Adrenal gland (tissue), 12 donors: ENCODE results near the gene KCNJ6. TPM values are rescaled to one million over a fixed set of nuclear protein-coding genes. Genes with fewer than 3 reads are reported as not detected.

Source experiments
- DNase-seq, 7 donors: peaks; one replicate each; pipeline ENCODE4 v3.0.0-alpha.2; 2019 to 2020
- H3K27ac ChIP-seq, 5 donors: fragments of 200-600 bp; sonication (generic) in 4 of 5; 1 replicate in 3 of 5; 2 replicates in 2 of 5; pipeline versions ENCODE4 v1.5.1 to v1.8.0; 2016 to 2020; ENCODE audit warnings: mild to moderate bottlenecking in 1 of 5
- H3K27me3 ChIP-seq: fragments of 200-600 bp; 2 replicates; pipeline ENCODE4 v1.8.0; 2021
- H3K36me3 ChIP-seq, 2 donors: fragments of 200-600 bp; replicated peaks in 1 of 2; 1 replicate in 1 of 2; 2 replicates in 1 of 2; pipeline versions ENCODE4 v1.5.1 to v1.8.0; 2018 to 2022
- H3K4me1 ChIP-seq, 2 donors: fragments of 200-600 bp; replicated peaks in 1 of 2; 1 replicate in 1 of 2; 2 replicates in 1 of 2; pipeline versions ENCODE4 v1.5.1 to v1.8.0; 2018 to 2021
- H3K4me3 ChIP-seq, 4 donors: fragments of 200-600 bp; sonication (generic) in 3 of 4; one replicate each; pipeline ENCODE4 v1.5.1; 2016 to 2018
- H3K9me3 ChIP-seq, 3 donors: fragments of 200-600 bp; sonication (generic) in 1 of 3; replicated peaks in 1 of 3; 1 replicate in 2 of 3; 2 replicates in 1 of 3; pipeline versions ENCODE4 v1.5.1 to v1.8.0; 2016 to 2021
- POLR2A ChIP-seq, 2 donors: fragments of 450-650 bp; IDR thresholded peaks; one replicate each; pipeline ENCODE4 v1.6.1; 2017; ENCODE audit warnings: antibody characterized with exemption in 2 of 2, mild to moderate bottlenecking in 2 of 2, moderate library complexity in 1 of 2
- WGBS, 4 donors: extraction: QIAGEN DNeasy Blood & Tissue Kit in 2 of 4; methylation state at CpG; one replicate each; pipeline versions ENCODE4 v1.1.5 to v1.1.7; 2013 to 2017; 5-methylcytosine and 5-hydroxymethylcytosine counted together
- intact Hi-C, 2 donors: fragments of 100-400 bp; cut with DNase I; formaldehyde crosslinking; loops; one replicate each; pipeline versions ENCODE4 v1.14.1 to v1.15.0; 2022 to 2023
- polyA plus RNA-seq, 3 donors: library from polyadenylated mRNA; stranded (reverse); fragments of 200-250 nt in 2 of 3; fragments of 350-450 nt in 1 of 3; fragmentation: Illumina TruSeq in 1 of 3; extraction: RNeasy Lipid Tissue Mini Kit (QIAGEN cat#74804) in 1 of 3; gene quantifications; one replicate each; pipeline ENCODE4 v1.2.3, GENCODE V29; 2013 to 2014
- total RNA-seq, 9 donors: library from RNA; depleted of rRNA in 4 of 9; stranded (reverse); fragments of >200 nt in 4 of 9; fragments of 120-200 nt in 1 of 9; fragmentation: NEBNext Ultra II Directional in 1 of 9; extraction: Animal tissue kit (Norgen Biotek cat#: 25700) in 1 of 9; gene quantifications; one replicate each; pipeline versions ENCODE4 v1.1.0 to v1.2.4, GENCODE V29; 2013 to 2023
- TF ChIP-seq, protein P1 (sequence below), 6 experiments: fragments of 450-650 bp in 4 of 6; fragments of 200-600 bp in 2 of 6; sonication (generic) in 1 of 6; IDR thresholded peaks; 1 replicate in 5 of 6; 2 replicates in 1 of 6; pipeline versions ENCODE4 v1.5.1 to v1.8.0; 2016 to 2021; ENCODE audit warnings: antibody characterized with exemption in 6 of 6, mild to moderate bottlenecking in 2 of 6, moderate library complexity in 1 of 6
- donor health status: healthy with polysubstance abuse.
- donor health status: Bipolar disorder and iron deficiency.
- donor health status: DM: yes; HTN: yes; CAD: no.
- donor health status: DM: no; HTN: no; CAD: no.
- donor health status: DM: no; HTN: no; CAD: no.
- donor health status: DM: yes; HTN: yes; CAD: no.

KCNJ6 gene
- total and polyA plus RNA-seq, 12 donors: 0.03 to 0.60 (median 0.07) TPM; not detected in 4

DNA sequence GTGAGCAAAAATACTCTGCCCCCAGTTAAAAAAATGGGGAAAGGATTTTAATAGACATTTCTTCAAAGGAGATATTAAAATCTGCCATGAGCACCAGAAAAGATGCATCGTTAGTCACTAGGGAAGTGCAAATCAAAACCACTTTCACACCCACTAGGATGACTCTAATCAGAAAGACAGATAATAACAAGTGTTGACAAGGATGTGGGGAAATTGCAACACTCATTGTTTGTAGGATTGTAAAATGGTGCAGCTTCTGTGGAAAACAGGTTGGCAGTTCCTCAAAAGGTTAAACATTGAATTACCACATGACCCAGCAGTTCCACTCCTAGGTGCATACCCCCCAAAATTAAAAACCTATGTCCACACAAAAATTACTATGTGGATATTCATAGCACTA is 112.3 kb downstream of the KCNJ6 start:
- Histone ChIP-seq H3K27ac (no peak overlapping the region), H3K4me1 (no peaks in the 10 kb centered on the region), H3K4me3 (no peak overlapping the region), H3K9me3 (no peaks in the 10 kb centered on the region), H3K36me3 (no peaks in the 10 kb centered on the region), H3K27me3 (no peaks in the 10 kb centered on the region)
- DNase-seq: no peak
- WGBS, 4 donors: 85 to 91% (median 89%) methylated on average over 1 of the region's 1 CpG
- TF ChIP-seq POLR2A (IDR thresholded peaks at IDR 0.05): no peak
- TF ChIP-seq, protein P1, sequence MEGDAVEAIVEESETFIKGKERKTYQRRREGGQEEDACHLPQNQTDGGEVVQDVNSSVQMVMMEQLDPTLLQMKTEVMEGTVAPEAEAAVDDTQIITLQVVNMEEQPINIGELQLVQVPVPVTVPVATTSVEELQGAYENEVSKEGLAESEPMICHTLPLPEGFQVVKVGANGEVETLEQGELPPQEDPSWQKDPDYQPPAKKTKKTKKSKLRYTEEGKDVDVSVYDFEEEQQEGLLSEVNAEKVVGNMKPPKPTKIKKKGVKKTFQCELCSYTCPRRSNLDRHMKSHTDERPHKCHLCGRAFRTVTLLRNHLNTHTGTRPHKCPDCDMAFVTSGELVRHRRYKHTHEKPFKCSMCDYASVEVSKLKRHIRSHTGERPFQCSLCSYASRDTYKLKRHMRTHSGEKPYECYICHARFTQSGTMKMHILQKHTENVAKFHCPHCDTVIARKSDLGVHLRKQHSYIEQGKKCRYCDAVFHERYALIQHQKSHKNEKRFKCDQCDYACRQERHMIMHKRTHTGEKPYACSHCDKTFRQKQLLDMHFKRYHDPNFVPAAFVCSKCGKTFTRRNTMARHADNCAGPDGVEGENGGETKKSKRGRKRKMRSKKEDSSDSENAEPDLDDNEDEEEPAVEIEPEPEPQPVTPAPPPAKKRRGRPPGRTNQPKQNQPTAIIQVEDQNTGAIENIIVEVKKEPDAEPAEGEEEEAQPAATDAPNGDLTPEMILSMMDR (IDR thresholded peaks at IDR 0.05): no peak
- intact Hi-C loops: no loop called here

DNA sequence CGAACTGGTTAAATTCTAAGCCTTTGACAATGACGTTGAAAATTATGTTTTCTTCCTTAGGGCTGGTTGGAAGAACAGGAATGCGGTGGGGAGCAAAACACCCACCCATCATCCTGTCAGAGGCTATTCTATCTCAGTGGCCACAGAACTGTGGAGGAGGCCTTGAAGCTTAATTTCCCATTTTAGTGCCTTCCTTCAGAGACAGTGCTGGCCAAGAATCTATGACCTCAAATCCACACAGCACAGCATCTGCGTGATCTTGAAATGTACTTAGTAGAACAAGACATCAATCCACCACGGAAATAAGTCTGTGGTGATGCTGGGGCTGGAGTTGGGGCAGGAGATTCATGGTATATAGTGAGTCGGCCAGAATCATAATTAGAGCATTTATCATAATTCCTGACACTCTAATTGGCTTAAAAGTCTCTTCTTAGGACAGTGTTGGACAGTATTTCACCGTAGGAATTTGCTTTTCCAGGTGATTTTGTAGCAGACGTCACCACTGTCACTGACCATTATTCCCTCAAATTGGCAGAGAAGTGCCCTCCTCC is 113.1 kb downstream of the KCNJ6 start:
- H3K4me3 ChIP-seq: no peak overlapping the region
- H3K27me3 ChIP-seq: no peaks in the 10 kb centered on the region
- TF ChIP-seq, protein P1 (IDR thresholded peaks at IDR 0.05): no peak
- TF ChIP-seq POLR2A (IDR thresholded peaks at IDR 0.05): no peak
- intact Hi-C loops: no loop called here
- DNase-seq: no peak
- no peaks in the 10 kb centered on the region for H3K36me3 ChIP-seq
- H3K9me3 ChIP-seq: no peaks in the 10 kb centered on the region
- no peak overlapping the region for H3K27ac ChIP-seq
- H3K4me1 ChIP-seq: no peaks in the 10 kb centered on the region
- WGBS, 4 donors: 70 to 83% (median 72%) methylated on average over 8 of the region's 8 CpGs

DNA sequence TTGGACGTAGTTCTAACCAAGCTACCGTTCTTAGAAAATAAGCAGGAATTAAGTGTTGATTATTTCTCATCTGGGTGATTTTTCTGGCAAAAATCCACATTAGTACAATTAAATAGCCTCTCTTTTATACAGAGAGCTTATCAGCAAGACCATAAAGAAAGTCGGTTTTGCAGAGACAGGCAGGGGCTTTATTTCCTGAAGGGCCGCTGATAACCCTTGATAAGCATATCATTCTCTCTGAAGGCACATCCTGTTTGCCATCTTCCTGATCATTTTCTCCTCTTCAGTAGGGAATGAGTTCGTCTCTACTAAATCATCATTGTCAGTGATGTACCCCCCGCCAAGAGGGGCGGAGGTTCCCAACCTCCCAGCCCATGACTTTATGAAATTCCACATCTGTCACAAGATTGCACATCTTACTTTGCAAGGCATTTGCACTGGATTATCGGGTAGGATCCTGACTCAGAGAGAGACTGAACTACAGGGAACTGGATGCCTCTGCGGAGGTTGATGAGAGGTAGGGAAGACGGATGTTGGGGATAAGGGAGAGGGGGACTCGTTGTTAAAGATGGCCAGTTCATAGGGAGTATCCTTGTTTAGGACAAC is 115.7 kb downstream of the KCNJ6 start:
- WGBS, 4 donors: 41 to 56% (median 42%) methylated on average over 11 of the region's 11 CpGs
- no peak for DNase-seq
- H3K9me3 ChIP-seq: no peaks in the 10 kb centered on the region
- no peaks in the 10 kb centered on the region for H3K4me1 ChIP-seq
- TF ChIP-seq, protein P1 (IDR thresholded peaks at IDR 0.05): no peak
- TF ChIP-seq POLR2A (IDR thresholded peaks at IDR 0.05): no peak
- H3K4me3 ChIP-seq: no peak overlapping the region
- no peaks in the 10 kb centered on the region for H3K36me3 ChIP-seq
- H3K27me3 ChIP-seq: no peaks in the 10 kb centered on the region
- H3K27ac ChIP-seq: no peak overlapping the region
- intact Hi-C loops: no loop called here

DNA sequence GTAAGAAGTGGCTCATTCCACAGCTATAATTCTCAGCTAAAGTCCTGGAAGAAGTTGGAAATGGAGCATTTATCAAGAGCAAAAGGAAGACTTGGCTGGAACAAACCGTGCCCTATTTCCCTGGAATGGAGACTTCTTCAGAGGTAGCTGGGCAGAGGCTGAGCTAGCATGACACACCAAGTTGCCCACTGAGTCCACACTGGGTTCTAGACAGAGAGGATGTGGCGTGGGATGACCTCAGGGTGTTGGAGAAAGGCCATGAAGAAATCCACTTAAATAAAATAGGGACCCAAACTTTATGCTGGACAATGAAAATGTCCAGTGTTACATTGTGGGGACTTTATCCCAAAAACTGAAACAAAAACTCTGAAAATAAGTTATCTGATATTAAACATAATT is 116.2 kb downstream of the KCNJ6 start:
- intact Hi-C loops: no loop called here
- TF ChIP-seq, protein P1 (IDR thresholded peaks at IDR 0.05): no peak
- no peak for TF ChIP-seq POLR2A (IDR thresholded peaks at IDR 0.05)

More for the DNA sequence above, 116.2 kb downstream of the KCNJ6 start:
- H3K9me3 ChIP-seq: no peaks in the 10 kb centered on the region
- H3K27ac ChIP-seq: no peak overlapping the region
- 61 to 80% (median 75%) methylated on average over 2 of the region's 2 CpGs for WGBS, 4 donors
- DNase-seq: no peak
- H3K27me3 ChIP-seq: no peaks in the 10 kb centered on the region
- H3K36me3 ChIP-seq: no peaks in the 10 kb centered on the region
- H3K4me3 ChIP-seq: no peak overlapping the region
- H3K4me1 ChIP-seq: no peaks in the 10 kb centered on the region
